ENCODE measurements around the gene CENPM.

The CENPM gene

GRCh38 chr22:41900652-41901312 is 46.2 kb downstream of the CENPM start:
- no peak for DNase-seq

- DNase-seq: no peak
These were observed 46.8 kb downstream of the CENPM start for GRCh38 chr22:41899992-41900651.

- DNase-seq: no peak
These were observed 47.8 kb downstream of the CENPM start for GRCh38 chr22:41899110-41899509.

GRCh38 chr22:41898645-41899044 is 48.3 kb downstream of the CENPM start:
- DNase-seq: no peak

- DNase-seq: no peak
These were observed 53.2 kb downstream of the CENPM start for GRCh38 chr22:41893591-41894375.

- no peak for DNase-seq
These were observed 54.2 kb downstream of the CENPM start for GRCh38 chr22:41892721-41893120.

- no peak for DNase-seq
These were observed 55.5 kb downstream of the CENPM start for GRCh38 chr22:41891407-41891806.

Measured in amygdala (tissue), 56 donors.